ENCODE data around the gene MAN1A1.
"Not testable (repeated sequence)": the region's sequence is repeated elsewhere in the genome, so short reads cannot be mapped to it uniquely, and the experiment has no call there.

GRCh38 chr6:119291060-119291459 is 58.5 kb downstream of the MAN1A1 start:
- TF ChIP-seq EP300 (conservative IDR thresholded peaks at IDR 0.05; ENCODE audit: poor library complexity, severe bottlenecking); EZH2 (IDR thresholded peaks at IDR 0.05; ENCODE audit: borderline replicate concordance, insufficient read depth, low read length, poor library complexity, severe bottlenecking); POLR2AphosphoS5 (IDR thresholded peaks at IDR 0.05); SMC3 (conservative IDR thresholded peaks at IDR 0.05; ENCODE audit: poor library complexity); CTCF (IDR thresholded peaks at IDR 0.05; ENCODE audit: poor library complexity, severe bottlenecking); RAD21 (conservative IDR thresholded peaks at IDR 0.05); REST (IDR thresholded peaks at IDR 0.05; ENCODE audit: borderline replicate concordance); TAF1 (IDR thresholded peaks at IDR 0.05; ENCODE audit: low read depth); MXI1 (conservative IDR thresholded peaks at IDR 0.05; ENCODE audit: poor library complexity, severe bottlenecking): not testable (repeated sequence)

Measured in neural cell (in vitro differentiated cells).